AG04450 (cell line): ENCODE data around the gene C19orf33. TPM values are rescaled to one million over a fixed set of nuclear protein-coding genes. Genes with fewer than 3 reads are reported as not detected.

Experiments
- CTCF ChIA-PET: fragments of 300-600, 350-600 bp; formaldehyde crosslinking; extraction: SDS; loops from one replicate; lab custom pipeline; 2022; ENCODE audit warnings: antibody characterized with exemption, inconsistent platforms; lab: Charles Lee
- POLR2A ChIA-PET: fragments of 350-600 bp; formaldehyde crosslinking; extraction: SDS; loops from one replicate; lab custom pipeline; 2021; ENCODE audit warnings: antibody characterized with exemption, inconsistent platforms; lab: Yijun Ruan, JAX
- DNase-seq: peaks from one replicate; pipeline ENCODE4 v3.0.0-alpha.2; 2011; ENCODE audit warnings: low read depth, low spot score
- H3K27ac ChIP-seq: one replicate; pipeline ENCODE4 v1.5.1; 2012; ENCODE audit warnings: low read depth, low read length, control low read depth
- H3K27me3 ChIP-seq: one replicate; pipeline ENCODE4 v1.6.0; 2012; ENCODE audit warnings: low read length; ENCODE audit not compliant: control insufficient read depth, insufficient read depth
- H3K4me3 ChIP-seq: 2 replicates; pipeline ENCODE4 v1.5.1; 2011; ENCODE audit warnings: mild to moderate bottlenecking, low read depth, low read length, control low read depth
- H3K9me3 ChIP-seq: 2 replicates; pipeline ENCODE4 v1.5.1; 2012; ENCODE audit warnings: low read length; ENCODE audit not compliant: control insufficient read depth, insufficient read depth
- CTCF ChIP-seq: IDR thresholded peaks from 2 replicates; pipeline ENCODE4 v1.5.1; 2011; ENCODE audit warnings: low read depth, low read length, control low read depth, inconsistent platforms
- polyA plus RNA-seq: library from polyadenylated mRNA; depleted of rRNA; stranded (reverse); fragments of >200 nt; gene quantifications from 2 replicates; pipeline ENCODE4 v1.2.3, GENCODE V29; 2011

Gene C19orf33
- polyA plus RNA-seq, 1 experiment, result 0.38 TPM

- no peaks in the 10 kb centered on the region for H3K9me3 ChIP-seq
- no peak for DNase-seq
- no peaks in the 10 kb centered on the region for H3K27me3 ChIP-seq
- ChIA-PET POLR2A (interaction anchor here (0.7 to 0.8 kb wide), 2 partner anchors 9 to 46 kb away, joined by 3 read pairs; no protein-coding TSS in a partner anchor), CTCF (interaction anchor here (6.7 kb wide), 1 partner anchor 85 kb away, joined by 123 read pairs; no protein-coding TSS in a partner anchor)
- H3K4me3 ChIP-seq, result no peak overlapping the region
- H3K27ac ChIP-seq, result no peak overlapping the region
- no peak for TF ChIP-seq CTCF
These were observed 25.6 kb downstream of the C19orf33 start for GRCh38 chr19:38329651-38330050.

GRCh38 chr19:38331728-38332127 lies 27.7 kb downstream of the C19orf33 start:
- DNase-seq, result no peak
- CTCF ChIA-PET, result interaction anchor here (1.5 to 6.7 kb wide), 2 partner anchors 87 to 98 kb away, joined by 3 to 123 read pairs; no protein-coding TSS in a partner anchor
- H3K4me3 ChIP-seq, result no peak overlapping the region
- H3K27me3 ChIP-seq, result no peaks in the 10 kb centered on the region
- TF ChIP-seq CTCF, result no peak
- POLR2A ChIA-PET, result no interaction called here
- H3K9me3 ChIP-seq, result no peaks in the 10 kb centered on the region
- no peak overlapping the region for H3K27ac ChIP-seq

GRCh38 chr19:38333245-38333644 lies 29.2 kb downstream of the C19orf33 start:
- DNase-seq, result no peak
- Histone ChIP-seq H3K9me3 (no peaks in the 10 kb centered on the region; the same call in 1 of the 2 replicates), H3K4me3 (no peak overlapping the region), H3K27me3 (no peaks in the 10 kb centered on the region), H3K27ac (no peak overlapping the region)
- no peak for TF ChIP-seq CTCF
- ChIA-PET CTCF (interaction anchor here (1.5 to 6.7 kb wide), 2 partner anchors 88 to 100 kb away, joined by 3 to 123 read pairs; no protein-coding TSS in a partner anchor), POLR2A (no interaction called here)

GRCh38 chr19:38335949-38336637 lies 32.0 kb downstream of the C19orf33 start:
- CTCF ChIA-PET, result interaction anchor here (0.6 to 6.7 kb wide), 16 partner anchors 17 to 433 kb away, joined by 3 to 123 read pairs (median 4); partner anchors contain the start of genes FAM98C, KCNK6 and PSMD8
- POLR2A ChIA-PET, result interaction anchor here (0.5 to 0.7 kb wide), 2 partner anchors 23 to 52 kb away, joined by 3 to 4 read pairs; partner anchors contain the start of gene GGN
- peak overlapping the region; percentile 94 for H3K4me3 ChIP-seq
- TF ChIP-seq CTCF, result no peak
- H3K27me3 ChIP-seq, result no peaks in the 10 kb centered on the region
- peak; percentile 83 for DNase-seq
- H3K27ac ChIP-seq, result peak overlapping the region; percentile 70
- H3K9me3 ChIP-seq, result no peaks in the 10 kb centered on the region; the same call in 1 of the 2 replicates
